Measurements from ENCODE around the gene BACE2.

Gene BACE2

GRCh38 chr21:41326414-41327080 is 158.6 kb downstream of the BACE2 start:
- in situ Hi-C loops (cut with MboI; ENCODE audit: low pct_unique_long_range_greater_than_20kb, low sequenced_read_pairs) = no loop called here
- DNase-seq = no peak

DNA sequence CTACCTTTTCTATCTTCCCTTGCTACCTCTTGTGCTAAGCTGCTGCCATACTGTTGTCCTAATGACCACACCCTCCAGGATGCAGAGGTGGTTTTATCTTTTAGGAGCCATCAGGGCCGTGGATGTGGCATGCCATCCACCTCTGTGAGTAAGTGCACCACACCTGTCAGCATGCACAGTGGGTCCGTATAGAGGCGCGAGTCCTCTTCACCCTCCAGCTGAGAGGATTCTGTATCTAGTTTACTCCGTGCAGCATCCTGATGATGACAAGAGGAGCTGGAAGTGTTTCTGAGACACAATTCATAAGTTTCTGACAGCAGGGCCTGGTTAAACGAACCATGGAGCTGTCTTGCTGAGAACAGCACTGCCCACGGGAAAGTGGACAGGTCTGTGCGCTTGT is 159.8 kb downstream of the BACE2 start:
- no peak for DNase-seq
- in situ Hi-C loops (cut with MboI; ENCODE audit: low pct_unique_long_range_greater_than_20kb, low sequenced_read_pairs) = no loop called here

DNA sequence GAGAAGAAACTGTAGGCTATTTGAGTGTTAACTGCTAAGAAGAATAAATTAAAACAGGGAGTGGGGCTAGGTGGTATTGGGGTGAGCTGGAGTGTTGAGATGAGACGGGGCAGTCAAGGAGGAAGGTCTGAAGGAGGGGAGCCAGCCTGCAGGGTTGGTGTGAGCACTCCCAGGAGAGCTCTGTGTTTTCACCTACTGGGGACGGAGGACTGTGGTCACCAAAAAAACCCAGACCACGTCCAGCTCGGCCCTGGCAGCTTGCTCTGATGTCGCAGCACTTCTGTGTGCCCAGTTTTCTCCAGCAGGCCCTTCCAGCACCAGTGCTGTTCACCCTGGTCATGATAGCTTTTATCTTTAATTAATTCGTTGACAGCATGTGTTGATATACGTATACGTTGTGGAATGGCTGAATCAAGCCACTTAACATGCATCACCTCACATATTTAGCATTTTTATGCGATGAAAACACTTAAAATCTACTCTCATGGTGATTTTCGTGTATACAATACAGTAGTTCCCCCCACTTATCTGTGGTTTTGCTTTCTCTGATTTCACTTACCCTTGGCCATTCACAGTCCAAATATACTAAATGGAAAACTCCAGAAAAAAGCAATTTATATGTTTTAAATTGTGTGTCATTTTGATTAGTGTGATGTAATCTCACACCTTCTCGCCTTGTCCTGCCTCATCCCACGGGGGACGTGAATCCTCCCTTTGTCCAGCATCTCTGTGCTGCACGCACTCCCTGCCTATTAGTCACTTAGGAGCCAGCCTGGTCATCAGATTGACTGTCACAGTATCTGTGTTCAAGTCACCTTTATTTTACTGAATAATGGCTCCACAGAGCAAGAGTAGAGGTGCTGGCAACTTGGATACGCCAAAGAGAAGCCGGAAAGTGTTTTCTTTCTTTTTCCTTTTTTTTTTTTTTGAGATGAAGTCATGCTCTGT is 161.0 kb downstream of the BACE2 start:
- in situ Hi-C loops (cut with MboI; ENCODE audit: low pct_unique_long_range_greater_than_20kb, low sequenced_read_pairs) = no loop called here
- no peak for DNase-seq
